HG03469 (cell line): ENCODE results near the gene C5orf52.

ENCODE experiments used
- ATAC-seq: cut with Tn5 transposase; IDR thresholded peaks from one replicate; pipeline ENCODE4 v1.9.1; 2021; ENCODE audit warnings: mild to moderate bottlenecking, moderate library complexity, moderate number of reproducible peaks; ENCODE audit not compliant: unreplicated experiment

C5orf52 gene

GRCh38 chr5:157670662-157671591, at the start of gene C5orf52:
Gene C5orf52 (plus strand): TSS chr5:157671533. CDS start chr5:157671615, 82 bp downstream.
- ATAC-seq, result no peak

DNA sequence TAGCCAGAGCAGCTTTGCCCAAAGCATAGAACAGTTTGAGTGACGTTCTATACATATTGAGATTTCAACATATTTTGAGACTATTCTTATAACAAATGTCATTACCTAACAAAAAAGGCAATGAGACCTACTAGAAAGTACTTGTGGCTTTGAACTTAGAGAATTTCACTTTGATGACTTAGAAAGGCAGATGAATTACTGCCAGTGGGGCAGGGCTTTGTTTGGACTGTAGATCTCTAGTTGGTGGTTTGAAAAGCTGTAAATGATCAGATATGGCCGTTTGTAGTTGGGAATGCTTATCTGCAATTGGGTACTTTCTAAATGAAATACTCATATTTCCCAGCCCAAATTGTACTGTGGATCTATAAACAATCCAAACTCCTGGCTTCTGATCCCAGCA, 47.2 kb upstream of the C5orf52 start:
- ATAC-seq, result no peak

DNA sequence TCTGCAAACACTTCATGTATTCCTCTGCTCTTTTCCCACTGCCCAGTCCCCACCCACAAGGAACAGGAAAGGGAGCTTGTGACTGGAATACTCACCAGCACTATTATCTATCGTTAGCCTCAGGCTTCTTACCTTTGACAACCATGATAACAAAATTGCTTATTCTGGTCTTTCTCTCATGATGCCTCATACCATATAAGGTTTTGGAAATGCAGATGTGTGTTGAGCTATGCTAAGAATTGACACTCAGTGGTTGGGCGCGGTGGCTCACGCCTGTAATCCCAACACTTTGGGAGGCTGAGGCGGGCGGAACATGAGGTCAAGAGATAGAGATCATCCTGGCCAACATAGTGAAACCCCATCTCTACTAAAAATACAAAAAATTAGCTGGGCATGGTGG, 44.5 kb upstream of the C5orf52 start:
- ATAC-seq, result no peak

DNA sequence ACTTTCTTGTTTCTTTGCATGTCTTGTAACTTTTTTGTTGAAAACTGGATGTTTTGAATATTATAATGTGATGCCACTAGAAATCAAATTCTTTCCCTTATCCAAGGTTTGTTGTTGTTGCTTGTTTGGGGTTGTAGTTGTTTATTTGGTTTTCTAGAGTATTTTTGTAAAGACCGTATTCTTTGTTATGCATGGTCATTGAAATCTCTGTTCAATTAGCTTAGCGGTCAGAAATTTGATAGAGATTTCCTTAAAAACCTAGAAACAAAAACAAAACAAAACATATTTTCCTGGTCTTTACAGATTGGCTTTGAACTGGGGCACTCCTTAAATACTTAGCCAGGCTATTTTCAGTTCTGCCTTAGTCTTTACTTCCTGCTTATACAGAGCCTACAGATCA, 41.0 kb upstream of the C5orf52 start:
- no peak for ATAC-seq

- no peak for ATAC-seq
These were observed 30.8 kb upstream of the C5orf52 start for GRCh38 chr5:157640406-157641066.

GRCh38 chr5:157648275-157648990, 22.9 kb upstream of the C5orf52 start:
- ATAC-seq, result no peak

- ATAC-seq, result no peak
These were observed 22.2 kb upstream of the C5orf52 start for GRCh38 chr5:157649101-157649500.

- ATAC-seq, result no peak
These were observed 20.2 kb upstream of the C5orf52 start for GRCh38 chr5:157650991-157651611.

GRCh38 chr5:157651623-157652376, 19.5 kb upstream of the C5orf52 start:
- peak; percentile 76 for ATAC-seq

- ATAC-seq, result no peak
These were observed 19.0 kb upstream of the C5orf52 start, which contains the start of gene SOX30 for GRCh38 chr5:157652377-157652692. Gene SOX30 (minus strand): TSS chr5:157652438. CDS start chr5:157652078, 360 bp downstream.

- ATAC-seq, result no peak
These were observed 13.8 kb upstream of the C5orf52 start for GRCh38 chr5:157657516-157657915.

GRCh38 chr5:157658893-157659292, 12.4 kb upstream of the C5orf52 start:
- no peak for ATAC-seq

GRCh38 chr5:157659868-157660660, 11.3 kb upstream of the C5orf52 start:
- ATAC-seq, result no peak

GRCh38 chr5:157665467-157666070, 5.8 kb upstream of the C5orf52 start:
- no peak for ATAC-seq

GRCh38 chr5:157668356-157668755, 3.0 kb upstream of the C5orf52 start:
- ATAC-seq, result no peak

GRCh38 chr5:157669701-157670097, 1.6 kb upstream of the C5orf52 start:
- ATAC-seq, result no peak

GRCh38 chr5:157671592-157672330, 428 bp downstream of the C5orf52 start:
- ATAC-seq, result no peak

DNA sequence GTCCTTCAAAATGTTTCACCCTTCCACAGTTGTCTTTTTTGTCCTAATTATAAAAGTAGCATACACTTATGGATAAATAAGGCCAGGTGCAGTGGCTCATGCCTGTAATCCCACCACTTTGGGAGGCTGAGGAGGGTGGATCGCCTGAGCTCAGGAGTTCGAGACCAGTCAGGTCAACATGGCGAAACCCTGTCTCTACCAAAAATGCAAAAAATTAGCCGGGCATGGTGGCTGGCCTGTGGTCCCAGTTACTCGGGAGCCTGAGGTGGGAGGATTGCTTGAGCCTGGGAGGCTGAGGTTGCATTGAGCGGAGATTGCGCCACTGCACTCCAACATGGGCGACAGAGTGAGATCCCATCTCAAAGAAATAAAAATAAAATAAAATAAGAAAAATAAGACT, 1.6 kb downstream of the C5orf52 start:
- ATAC-seq, result no peak
